H9 (cell line): ENCODE data around the gene KRTAP12-2. TPM values are rescaled to one million over a fixed set of nuclear protein-coding genes. Genes with fewer than 3 reads are reported as not detected.

Experiments used
- DNase-seq: peaks from one replicate; pipeline ENCODE4 v3.0.0-alpha.2; 2017
- H2AFZ ChIP-seq: one replicate; pipeline ENCODE4 v1.6.1; 2013; ENCODE audit warnings: mild to moderate bottlenecking, low read length, control low read depth, moderate library complexity
- H2AK5ac ChIP-seq: 2 replicates; pipeline ENCODE4 v1.6.1; 2013; ENCODE audit warnings: low read length, control low read depth, mixed read lengths; ENCODE audit not compliant: insufficient read length
- H2BK120ac ChIP-seq: one replicate; pipeline ENCODE4 v1.6.1; 2013; ENCODE audit warnings: low read depth, mild to moderate bottlenecking, low read length, control low read depth, inconsistent platforms; ENCODE audit not compliant: poor library complexity, severe bottlenecking
- H2BK12ac ChIP-seq: 2 replicates; pipeline ENCODE4 v1.6.1; 2013; ENCODE audit warnings: low read length, control low read depth, mixed read lengths, low read depth; ENCODE audit not compliant: insufficient read length
- H2BK15ac ChIP-seq: 2 replicates; pipeline ENCODE4 v1.6.1; 2013; ENCODE audit warnings: low read depth, low read length, control low read depth
- H2BK20ac ChIP-seq: one replicate; pipeline ENCODE4 v1.6.1; 2013; ENCODE audit warnings: low read depth, mild to moderate bottlenecking, low read length, control low read depth, inconsistent platforms; ENCODE audit not compliant: poor library complexity, severe bottlenecking
- H2BK5ac ChIP-seq: 2 replicates; pipeline ENCODE4 v1.6.1; 2013; ENCODE audit warnings: low read length, control low read depth, mixed read lengths; ENCODE audit not compliant: insufficient read length
- H3K14ac ChIP-seq: 2 replicates; pipeline ENCODE4 v1.6.1; 2013; ENCODE audit warnings: low read length, control low read depth; ENCODE audit not compliant: insufficient read depth
- H3K18ac ChIP-seq: 2 replicates; pipeline ENCODE4 v1.6.1; 2013; ENCODE audit warnings: low read depth, mild to moderate bottlenecking, mixed read lengths, low read length, control low read depth; ENCODE audit not compliant: insufficient read length
- H3K23ac ChIP-seq: 2 replicates; pipeline ENCODE4 v1.6.1; 2013; ENCODE audit warnings: low read length, control low read depth, mixed read lengths, low read depth; ENCODE audit not compliant: insufficient read length
- H3K23me2 ChIP-seq: 2 replicates; pipeline ENCODE4 v1.6.1; 2013; ENCODE audit warnings: low read depth, mild to moderate bottlenecking, mixed read lengths, low read length, control low read depth; ENCODE audit not compliant: insufficient read length, poor library complexity, severe bottlenecking
- H3K27ac ChIP-seq: 2 replicates; pipeline ENCODE4 v1.5.1; 2013; ENCODE audit warnings: low read length, control low read depth, mixed read lengths, low read depth; ENCODE audit not compliant: insufficient read length
- H3K27me3 ChIP-seq: 2 replicates; pipeline ENCODE4 v1.6.1; 2013; ENCODE audit warnings: low read length, control low read depth, inconsistent platforms; ENCODE audit not compliant: insufficient read depth
- H3K4ac ChIP-seq: 2 replicates; pipeline ENCODE4 v1.6.1; 2013; ENCODE audit warnings: low read depth, mild to moderate bottlenecking, control low read depth, inconsistent platforms, low read length, moderate library complexity
- H3K4me1 ChIP-seq: 2 replicates; pipeline ENCODE4 v1.6.1; 2013; ENCODE audit warnings: low read length, control low read depth, inconsistent platforms; ENCODE audit not compliant: insufficient read depth
- H3K4me2 ChIP-seq: 2 replicates; pipeline ENCODE4 v1.6.1; 2013; ENCODE audit warnings: low read length, control low read depth, mixed read lengths; ENCODE audit not compliant: insufficient read length, insufficient read depth
- H3K56ac ChIP-seq: 2 replicates; pipeline ENCODE4 v1.6.1; 2013; ENCODE audit warnings: low read depth, mild to moderate bottlenecking, mixed read lengths, low read length, control low read depth; ENCODE audit not compliant: insufficient read length
- H3K79me1 ChIP-seq: 2 replicates; pipeline ENCODE4 v1.6.1; 2013; ENCODE audit warnings: low read depth, mild to moderate bottlenecking, moderate library complexity, low read length, control low read depth, inconsistent platforms; ENCODE audit not compliant: insufficient read depth, poor library complexity, severe bottlenecking
- H3K79me2 ChIP-seq: 2 replicates; pipeline ENCODE4 v1.6.1; 2013; ENCODE audit warnings: low read length, control low read depth, inconsistent platforms; ENCODE audit not compliant: insufficient read depth
- H3K9ac ChIP-seq: 2 replicates; pipeline ENCODE4 v1.6.1; 2013; ENCODE audit warnings: low read length, control low read depth, mixed read lengths; ENCODE audit not compliant: insufficient read length; ENCODE audit errors: extremely low read depth
- H3K9me3 ChIP-seq: one replicate; pipeline ENCODE4 v1.6.1; 2013; ENCODE audit warnings: low read depth, low read length, inconsistent platforms; ENCODE audit not compliant: control insufficient read depth
- H3T11ph ChIP-seq: one replicate; pipeline ENCODE4 v1.6.1; 2013; ENCODE audit warnings: mild to moderate bottlenecking, low read length, control low read depth, inconsistent platforms
- H4K20me1 ChIP-seq: one replicate; pipeline ENCODE4 v1.6.1; 2013; ENCODE audit not compliant: control insufficient read depth, insufficient read length, insufficient read depth
- H4K5ac ChIP-seq: 2 replicates; pipeline ENCODE4 v1.6.1; 2013; ENCODE audit warnings: low read depth, mild to moderate bottlenecking, mixed read lengths, low read length, control low read depth; ENCODE audit not compliant: insufficient read length
- H4K8ac ChIP-seq: replicated peaks from 2 replicates; pipeline ENCODE4 v1.6.1; 2013; ENCODE audit warnings: low read length, control low read depth, mixed read lengths, low read depth; ENCODE audit not compliant: insufficient read length
- H4K91ac ChIP-seq: 2 replicates; pipeline ENCODE4 v1.6.1; 2013; ENCODE audit warnings: low read depth, mild to moderate bottlenecking, moderate library complexity, mixed read lengths, low read length, control low read depth; ENCODE audit not compliant: insufficient read length
- H3K27ac Mint-ChIP-seq, 3 experiments: 2 replicates in 2 of 3; 3 replicates in 1 of 3; pipeline ENCODE4 v1.8.0; 2020 to 2021; ENCODE audit warnings: mixed read lengths in 3 of 3, mild to moderate bottlenecking in 1 of 3, moderate library complexity in 1 of 3
- H3K27me3 Mint-ChIP-seq: 2 replicates; pipeline ENCODE4 v1.8.0; 2021; ENCODE audit warnings: low read depth, mild to moderate bottlenecking, moderate library complexity, mixed read lengths
- H3K36me3 Mint-ChIP-seq, 3 experiments: 2 replicates in 2 of 3; 3 replicates in 1 of 3; pipeline ENCODE4 v1.8.0; 2020 to 2021; ENCODE audit warnings: low read depth in 3 of 3, mixed read lengths in 3 of 3; ENCODE audit not compliant: insufficient read depth in 1 of 3
- H3K4me1 Mint-ChIP-seq, 2 experiments: 2 replicates each; pipeline ENCODE4 v1.8.0; 2020; ENCODE audit warnings: mixed read lengths in 2 of 2
- H3K4me3 Mint-ChIP-seq, 2 experiments: 2 replicates in 1 of 2; 3 replicates in 1 of 2; pipeline ENCODE4 v1.8.0; 2020 to 2021; ENCODE audit warnings: mild to moderate bottlenecking in 2 of 2, mixed read lengths in 2 of 2, moderate library complexity in 1 of 2
- H3K9me3 Mint-ChIP-seq, 2 experiments: 2 replicates in 1 of 2; 3 replicates in 1 of 2; pipeline ENCODE4 v1.8.0; 2020; ENCODE audit warnings: mild to moderate bottlenecking in 2 of 2, mixed read lengths in 2 of 2, moderate library complexity in 1 of 2
- WGBS: extraction: QIAGEN DNeasy Blood & Tissue Kit; methylation state at CpG from one replicate; pipeline ENCODE4 v1.1.7; 2013; ENCODE audit warnings: missing lambda C conversion rate, low lambda C conversion rate, mixed read lengths; ENCODE audit not compliant: insufficient read length; ENCODE audit errors: extremely low coverage; 5-methylcytosine and 5-hydroxymethylcytosine counted together
- total RNA-seq: library from RNA; stranded (reverse); gene quantifications from 2 replicates; pipeline ENCODE4 v1.2.1, GENCODE V29; 2021
- TF ChIP-seq, protein P1 (sequence below): fragments of 200-600 bp; sonication (generic); conservative IDR thresholded peaks from 3 replicates; pipeline ENCODE4 v1.8.0; 2021; ENCODE audit warnings: antibody characterized with exemption, mild to moderate bottlenecking

The KRTAP12-2 gene
- total RNA-seq, 1 experiment from 2014 or later: not detected

- Histone ChIP-seq H3T11ph (no peak overlapping the region), H4K8ac (no peak overlapping the region), H3K4me1 (peaks cover 3% of the 10 kb centered on the region; the same call in 1 of the 2 replicates), H2BK15ac (no peak overlapping the region), H3K27ac (no peak overlapping the region), H3K4me2 (no peak overlapping the region), H2BK12ac (no peak overlapping the region), H3K23me2 (peaks cover 25% of the 10 kb centered on the region), H3K79me2 (no peaks in the 10 kb centered on the region), H3K56ac (no peak overlapping the region), H2BK20ac (no peak overlapping the region), H2BK120ac (no peak overlapping the region), H2AFZ (no peak overlapping the region), H2AK5ac (no peak overlapping the region), H4K5ac (no peak overlapping the region), H3K18ac (no peak overlapping the region), H4K20me1 (no peaks in the 10 kb centered on the region), H3K23ac (no peak overlapping the region), H2BK5ac (no peak overlapping the region), H3K14ac (no peak overlapping the region), H3K9me3 (no peaks in the 10 kb centered on the region), H4K91ac (no peak overlapping the region), H3K27me3 (peaks cover 41% of the 10 kb centered on the region; the same call in 1 of the 2 replicates), H3K79me1 (no peaks in the 10 kb centered on the region), H3K4ac (no peak overlapping the region), H3K9ac (no peak overlapping the region)
- Mint-ChIP-seq H3K36me3 (no peaks in the 10 kb centered on the region; a peak in 3 of 7 replicates), H3K4me1 (peaks cover 49 to 61% of the 10 kb centered on the region in 2 experiments), H3K9me3 (no peaks in the 10 kb centered on the region; a peak in 1 of 5 replicates), H3K27ac (no peak overlapping the region), H3K4me3 (no peak overlapping the region), H3K27me3 (peaks cover 78% of the 10 kb centered on the region)
- TF ChIP-seq, protein P1, sequence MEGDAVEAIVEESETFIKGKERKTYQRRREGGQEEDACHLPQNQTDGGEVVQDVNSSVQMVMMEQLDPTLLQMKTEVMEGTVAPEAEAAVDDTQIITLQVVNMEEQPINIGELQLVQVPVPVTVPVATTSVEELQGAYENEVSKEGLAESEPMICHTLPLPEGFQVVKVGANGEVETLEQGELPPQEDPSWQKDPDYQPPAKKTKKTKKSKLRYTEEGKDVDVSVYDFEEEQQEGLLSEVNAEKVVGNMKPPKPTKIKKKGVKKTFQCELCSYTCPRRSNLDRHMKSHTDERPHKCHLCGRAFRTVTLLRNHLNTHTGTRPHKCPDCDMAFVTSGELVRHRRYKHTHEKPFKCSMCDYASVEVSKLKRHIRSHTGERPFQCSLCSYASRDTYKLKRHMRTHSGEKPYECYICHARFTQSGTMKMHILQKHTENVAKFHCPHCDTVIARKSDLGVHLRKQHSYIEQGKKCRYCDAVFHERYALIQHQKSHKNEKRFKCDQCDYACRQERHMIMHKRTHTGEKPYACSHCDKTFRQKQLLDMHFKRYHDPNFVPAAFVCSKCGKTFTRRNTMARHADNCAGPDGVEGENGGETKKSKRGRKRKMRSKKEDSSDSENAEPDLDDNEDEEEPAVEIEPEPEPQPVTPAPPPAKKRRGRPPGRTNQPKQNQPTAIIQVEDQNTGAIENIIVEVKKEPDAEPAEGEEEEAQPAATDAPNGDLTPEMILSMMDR: no peak
- no peak for DNase-seq
- WGBS: no CpG with 5 or more reads among the region's 9 CpGs
Observed at GRCh38 chr21:44713130-44713529, 46.4 kb upstream of the KRTAP12-2 start.
